A673 (cell line): ENCODE results near the gene POLR1H. TPM values are rescaled to one million over a fixed set of nuclear protein-coding genes. Genes with fewer than 3 reads are reported as not detected.

Experiments used
- BruUV-seq: library from RNA; stranded (reverse); fragments of 400-500 nt; replicated peaks from 2 replicates; lab custom pipeline; 2021; lab: Mats Ljungman, UMichigan
- CTCF ChIA-PET: fragments of 300-600 bp; sonication (Branson Sonifier 250); formaldehyde crosslinking; loops from one replicate; lab custom pipeline; 2022; ENCODE audit warnings: antibody characterized with exemption; lab: Charles Lee
- POLR2A ChIA-PET: fragments of 300-600 bp; sonication (Branson Sonifier 250); formaldehyde crosslinking; loops from one replicate; lab custom pipeline; 2022; ENCODE audit warnings: antibody characterized with exemption; ENCODE audit not compliant: low non-redundant PET; lab: Charles Lee
- DNase-seq: peaks from one replicate; pipeline ENCODE4 v3.0.0-alpha.2; 2015; ENCODE audit warnings: low spot score
- H3K27ac ChIP-seq: fragments of 200-600 bp; sonication (generic); 2 replicates; pipeline ENCODE4 v1.5.1; 2016; ENCODE audit warnings: mixed run types, low read depth, mild to moderate bottlenecking, mixed read lengths, antibody characterized with exemption, low read length; ENCODE audit not compliant: poor library complexity, severe bottlenecking
- H3K27me3 ChIP-seq: fragments of 200-600 bp; sonication (generic); replicated peaks from 2 replicates; pipeline ENCODE4 v1.6.1; 2017; ENCODE audit warnings: mixed run types, low read depth, mild to moderate bottlenecking, mixed read lengths, antibody characterized with exemption, low read length; ENCODE audit not compliant: insufficient read depth, poor library complexity
- H3K36me3 ChIP-seq: fragments of 200-600 bp; sonication (generic); 2 replicates; pipeline ENCODE4 v1.6.1; 2016; ENCODE audit warnings: mixed run types, mild to moderate bottlenecking, mixed read lengths, antibody characterized with exemption, low read length; ENCODE audit not compliant: insufficient read depth, poor library complexity, severe bottlenecking
- H3K4me1 ChIP-seq: fragments of 200-600 bp; sonication (generic); 2 replicates; pipeline ENCODE4 v1.6.1; 2017; ENCODE audit warnings: mixed run types, mild to moderate bottlenecking, mixed read lengths, antibody characterized with exemption, low read length; ENCODE audit not compliant: insufficient read depth, poor library complexity, severe bottlenecking
- H3K4me3 ChIP-seq: fragments of 200-600 bp; sonication (generic); 2 replicates; pipeline ENCODE4 v1.5.1; 2016; ENCODE audit warnings: low read depth, mixed run types, mild to moderate bottlenecking, mixed read lengths, low read length; ENCODE audit not compliant: poor library complexity, severe bottlenecking
- H3K9me3 ChIP-seq: fragments of 200-600 bp; sonication (generic); 2 replicates; pipeline ENCODE4 v1.6.1; 2016; ENCODE audit warnings: mixed run types, low read depth, mild to moderate bottlenecking, mixed read lengths, antibody characterized with exemption, low read length; ENCODE audit not compliant: poor library complexity, severe bottlenecking
- EZH2 ChIP-seq: fragments of 200-600 bp; sonication (generic); IDR thresholded peaks from 2 replicates; pipeline ENCODE4 v1.6.1; 2017; ENCODE audit warnings: borderline replicate concordance, low read depth, mild to moderate bottlenecking, mixed read lengths, antibody characterized with exemption, low read length; ENCODE audit not compliant: poor library complexity, severe bottlenecking
- intact Hi-C: fragments of 100-400 bp; cut with micrococcal nuclease; formaldehyde crosslinking; loops from one replicate; pipeline ENCODE4 v1.10.0; 2022; ENCODE audit not compliant: unreplicated experiment
- total RNA-seq: library from RNA; stranded (reverse); gene quantifications from 2 replicates; pipeline ENCODE4 v1.2.3, GENCODE V29; 2021
- TF ChIP-seq, protein P1 (sequence below): fragments of 300-800, 200-600 bp; sonication (generic); conservative IDR thresholded peaks from 2 replicates; pipeline ENCODE4 v1.5.1; 2017; ENCODE audit warnings: low read depth, mild to moderate bottlenecking, antibody characterized with exemption, low read length, moderate library complexity, mixed read lengths

POLR1H gene
- total RNA-seq, 1 experiment from 2014 or later, result 30.9 TPM

- H3K9me3 ChIP-seq, result no peaks in the 10 kb centered on the region
- CTCF ChIA-PET, result interaction anchor here (1.0 to 2.6 kb wide), 4 partner anchors 11 to 43 kb away, joined by 3 to 47 read pairs (median 6); no protein-coding TSS in a partner anchor
- peak; percentile 74 for DNase-seq
- no TSS peak for BruUV-seq
- peaks cover 18% of the 10 kb centered on the region for H3K4me1 ChIP-seq
- no peak for TF ChIP-seq EZH2
- TF ChIP-seq, protein P1, sequence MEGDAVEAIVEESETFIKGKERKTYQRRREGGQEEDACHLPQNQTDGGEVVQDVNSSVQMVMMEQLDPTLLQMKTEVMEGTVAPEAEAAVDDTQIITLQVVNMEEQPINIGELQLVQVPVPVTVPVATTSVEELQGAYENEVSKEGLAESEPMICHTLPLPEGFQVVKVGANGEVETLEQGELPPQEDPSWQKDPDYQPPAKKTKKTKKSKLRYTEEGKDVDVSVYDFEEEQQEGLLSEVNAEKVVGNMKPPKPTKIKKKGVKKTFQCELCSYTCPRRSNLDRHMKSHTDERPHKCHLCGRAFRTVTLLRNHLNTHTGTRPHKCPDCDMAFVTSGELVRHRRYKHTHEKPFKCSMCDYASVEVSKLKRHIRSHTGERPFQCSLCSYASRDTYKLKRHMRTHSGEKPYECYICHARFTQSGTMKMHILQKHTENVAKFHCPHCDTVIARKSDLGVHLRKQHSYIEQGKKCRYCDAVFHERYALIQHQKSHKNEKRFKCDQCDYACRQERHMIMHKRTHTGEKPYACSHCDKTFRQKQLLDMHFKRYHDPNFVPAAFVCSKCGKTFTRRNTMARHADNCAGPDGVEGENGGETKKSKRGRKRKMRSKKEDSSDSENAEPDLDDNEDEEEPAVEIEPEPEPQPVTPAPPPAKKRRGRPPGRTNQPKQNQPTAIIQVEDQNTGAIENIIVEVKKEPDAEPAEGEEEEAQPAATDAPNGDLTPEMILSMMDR, result no peak
- H3K27ac ChIP-seq, result peak overlapping the region; percentile 29
- intact Hi-C loops, result loop anchor here (5.0 to 10.0 kb wide), 2 partner anchors 35 to 292 kb away; partner anchors contain the start of gene PPP1R11
- H3K27me3 ChIP-seq, result peaks cover 44% of the 10 kb centered on the region
- POLR2A ChIA-PET, result interaction anchor here (0.7 kb wide), 1 partner anchor 264 kb away, joined by 3 read pairs; no protein-coding TSS in a partner anchor
- no peaks in the 10 kb centered on the region for H3K36me3 ChIP-seq
- peak overlapping the region; percentile 48 for H3K4me3 ChIP-seq
These were observed 41.4 kb downstream of the POLR1H start for GRCh38 chr6:30102414-30102969.

DNA sequence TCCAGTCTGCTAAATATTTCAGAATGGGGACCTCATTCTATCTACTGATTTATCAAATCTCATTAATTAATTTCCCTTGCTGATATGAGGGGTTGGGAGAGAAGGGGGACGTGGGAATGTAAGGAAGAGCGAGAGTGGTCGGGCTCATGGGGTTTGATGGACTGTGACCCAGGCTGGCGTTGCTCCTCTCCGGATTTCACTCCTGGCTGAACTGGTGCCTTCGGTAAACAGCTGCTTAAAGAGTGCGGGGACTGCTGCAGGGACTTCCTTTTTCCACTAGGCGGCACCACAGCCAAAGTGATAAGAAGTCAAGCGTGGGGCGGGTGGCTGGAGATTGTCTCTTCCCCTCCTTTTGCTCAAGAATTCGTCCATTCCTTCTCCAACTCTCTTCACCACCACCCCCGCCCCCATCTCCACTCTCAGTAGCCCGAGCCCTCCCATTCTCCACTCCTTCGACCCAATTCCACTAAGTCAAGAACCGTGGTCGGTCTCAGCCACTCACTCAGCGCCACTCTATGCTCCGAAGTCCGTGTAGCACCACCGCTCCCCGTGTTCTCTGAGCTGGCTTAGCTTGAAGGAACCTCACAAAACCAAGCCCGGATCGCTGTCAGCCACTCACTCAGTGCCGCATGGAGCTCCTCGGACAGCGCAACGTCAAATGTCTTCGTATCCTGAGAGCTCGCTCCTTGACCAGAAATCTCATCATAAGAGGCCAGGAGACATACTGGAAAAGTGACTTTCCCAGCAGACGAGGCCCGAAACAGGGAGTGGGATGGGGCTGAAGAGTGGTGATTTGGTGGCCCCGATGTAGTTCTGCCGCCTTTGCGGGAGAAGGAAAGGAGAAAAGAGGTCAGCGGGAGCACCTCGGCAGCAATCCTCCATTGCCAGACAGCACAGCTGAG, 42.2 kb downstream of the POLR1H start:
- Histone ChIP-seq H3K9me3 (no peaks in the 10 kb centered on the region), H3K36me3 (no peaks in the 10 kb centered on the region), H3K27me3 (peaks cover 43% of the 10 kb centered on the region), H3K4me3 (peak overlapping the region; percentile 48), H3K4me1 (peaks cover 18% of the 10 kb centered on the region), H3K27ac (no peak overlapping the region)
- no TSS peak for BruUV-seq
- ChIA-PET POLR2A (interaction anchor here (0.7 kb wide), 1 partner anchor 264 kb away, joined by 3 read pairs; no protein-coding TSS in a partner anchor), CTCF (interaction anchor here (0.7 to 2.6 kb wide), 10 partner anchors 9 to 244 kb away, joined by 3 to 47 read pairs (median 4); partner anchors contain the start of genes PPP1R11 and TRIM39)
- TF ChIP-seq, protein P1, result peak; percentile 94
- TF ChIP-seq EZH2, result no peak
- intact Hi-C loops, result loop anchor here (1.0 to 10.0 kb wide), 4 partner anchors 28 to 292 kb away; partner anchors contain the start of gene PPP1R11
- peak; percentile 95 for DNase-seq

- peaks cover 18% of the 10 kb centered on the region for H3K4me1 ChIP-seq
- H3K4me3 ChIP-seq, result peak overlapping the region; percentile 48
- TF ChIP-seq, protein P1, result no peak
- TF ChIP-seq EZH2, result no peak
- no peaks in the 10 kb centered on the region for H3K9me3 ChIP-seq
- peaks cover 37% of the 10 kb centered on the region for H3K27me3 ChIP-seq
- ChIA-PET CTCF (interaction anchor here (0.7 to 2.6 kb wide), 10 partner anchors 8 to 244 kb away, joined by 3 to 47 read pairs (median 4); partner anchors contain the start of genes PPP1R11 and TRIM39), POLR2A (no interaction called here)
- H3K27ac ChIP-seq, result no peak overlapping the region
- no TSS peak for BruUV-seq
- no peaks in the 10 kb centered on the region for H3K36me3 ChIP-seq
- DNase-seq, result no peak
- intact Hi-C loops, result loop anchor here (1.0 to 10.0 kb wide), 4 partner anchors 27 to 291 kb away; partner anchors contain the start of gene PPP1R11
These were observed 42.8 kb downstream of the POLR1H start for GRCh38 chr6:30103872-30104179.
